CD4-positive, alpha-beta T cell (primary cell): ENCODE results near the gene CFAP100. TPM values are rescaled to one million over a fixed set of nuclear protein-coding genes. Genes with fewer than 3 reads are reported as not detected.
A peak's percentile ranks its signal among the peaks of the same experiment; 100 is the strongest.

ENCODE experiments used
- ATAC-seq: fragments of 200-7000 bp; cut with Tn5 transposase; one replicate; pipeline ENCODE4 v1.10.0; 2022; ENCODE audit warnings: mild to moderate bottlenecking; ENCODE audit not compliant: poor library complexity
- CTCF ChIA-PET: fragments of 350-600 bp; sonication (Branson Sonifier 250); formaldehyde crosslinking; loops from one replicate; lab custom pipeline; 2021; ENCODE audit warnings: antibody characterized with exemption, inconsistent platforms; lab: Charles Lee
- POLR2A ChIA-PET: fragments of 350-600 bp; sonication (Branson Sonifier 250); formaldehyde crosslinking; loops from one replicate; lab custom pipeline; 2021; ENCODE audit warnings: antibody characterized with exemption, inconsistent platforms; lab: Charles Lee
- DNase-seq, 14 experiments: peaks; one replicate each; pipeline ENCODE4 v3.0.0-alpha.2; 2013 to 2020; ENCODE audit warnings: mixed read lengths in 2 of 14
- H3K27ac ChIP-seq, 2 donors: one replicate each; pipeline versions ENCODE4 v1.5.1 to v1.7.0; 2013; ENCODE audit warnings: low read length in 2 of 2, low read depth in 1 of 2, mild to moderate bottlenecking in 1 of 2
- H3K27me3 ChIP-seq, 2 experiments: 1 replicate in 1 of 2; 2 replicates in 1 of 2; pipeline versions ENCODE4 v1.6.1 to v1.7.0; 2013; ENCODE audit warnings: low read length in 2 of 2, control low read depth in 1 of 2, mild to moderate bottlenecking in 1 of 2, moderate library complexity in 1 of 2; ENCODE audit not compliant: insufficient read depth in 2 of 2, control insufficient read depth in 1 of 2
- H3K36me3 ChIP-seq: one replicate; pipeline ENCODE4 v1.6.1; 2013; ENCODE audit warnings: low read length, control low read depth; ENCODE audit not compliant: insufficient read depth
- H3K4me1 ChIP-seq: one replicate; pipeline ENCODE4 v1.6.1; 2013; ENCODE audit warnings: low read length, control low read depth; ENCODE audit not compliant: insufficient read depth
- H3K4me3 ChIP-seq: one replicate; pipeline ENCODE4 v1.5.1; 2013; ENCODE audit warnings: mild to moderate bottlenecking, low read length, moderate library complexity
- H3K9me3 ChIP-seq, 2 experiments: 1 replicate in 1 of 2; 2 replicates in 1 of 2; pipeline versions ENCODE4 v1.6.1 to v1.7.0; 2013; ENCODE audit warnings: low read length in 2 of 2, mild to moderate bottlenecking in 2 of 2, control low read depth in 1 of 2, moderate library complexity in 1 of 2; ENCODE audit not compliant: control insufficient read depth in 1 of 2, insufficient read depth in 1 of 2
- H3K27ac Mint-ChIP-seq: one replicate; pipeline ENCODE4 v1.8.0; 2020; ENCODE audit warnings: mixed read lengths
- H3K27me3 Mint-ChIP-seq: one replicate; pipeline ENCODE4 v1.8.0; 2021; ENCODE audit warnings: mixed read lengths
- H3K36me3 Mint-ChIP-seq: one replicate; pipeline ENCODE4 v1.8.0; 2021; ENCODE audit warnings: low read depth, mixed read lengths
- H3K4me1 Mint-ChIP-seq: one replicate; pipeline ENCODE4 v1.8.0; 2021; ENCODE audit warnings: low read depth, mixed read lengths
- H3K4me3 Mint-ChIP-seq: one replicate; pipeline ENCODE4 v1.8.0; 2020; ENCODE audit warnings: mild to moderate bottlenecking, mixed read lengths
- H3K9me3 Mint-ChIP-seq: one replicate; pipeline ENCODE4 v1.8.0; 2020; ENCODE audit warnings: mixed read lengths
- intact Hi-C, 2 experiments: fragments of 100-400 bp; cut with DNase I in 1 of 2; cut with micrococcal nuclease in 1 of 2; formaldehyde crosslinking; loops; one replicate each; pipeline versions ENCODE4 v1.15.1 to v1.9.0; 2023 to 2025; cut with DNase I, micrococcal nuclease
- total RNA-seq, 174 experiments: library from RNA in 2 of 174; stranded (reverse) in 2 of 174; gene quantifications; one replicate each; pipeline ENCODE4 v1.2.3 and lab custom pipeline; 2021 to 2026
- TF ChIP-seq, protein P1 (sequence below): fragments of 200-600 bp; IDR thresholded peaks from one replicate; pipeline ENCODE4 v1.8.0; 2022; ENCODE audit warnings: antibody characterized with exemption, mild to moderate bottlenecking

The CFAP100 gene
- total RNA-seq, 2 experiments from 2014 or later, result not detected

DNA sequence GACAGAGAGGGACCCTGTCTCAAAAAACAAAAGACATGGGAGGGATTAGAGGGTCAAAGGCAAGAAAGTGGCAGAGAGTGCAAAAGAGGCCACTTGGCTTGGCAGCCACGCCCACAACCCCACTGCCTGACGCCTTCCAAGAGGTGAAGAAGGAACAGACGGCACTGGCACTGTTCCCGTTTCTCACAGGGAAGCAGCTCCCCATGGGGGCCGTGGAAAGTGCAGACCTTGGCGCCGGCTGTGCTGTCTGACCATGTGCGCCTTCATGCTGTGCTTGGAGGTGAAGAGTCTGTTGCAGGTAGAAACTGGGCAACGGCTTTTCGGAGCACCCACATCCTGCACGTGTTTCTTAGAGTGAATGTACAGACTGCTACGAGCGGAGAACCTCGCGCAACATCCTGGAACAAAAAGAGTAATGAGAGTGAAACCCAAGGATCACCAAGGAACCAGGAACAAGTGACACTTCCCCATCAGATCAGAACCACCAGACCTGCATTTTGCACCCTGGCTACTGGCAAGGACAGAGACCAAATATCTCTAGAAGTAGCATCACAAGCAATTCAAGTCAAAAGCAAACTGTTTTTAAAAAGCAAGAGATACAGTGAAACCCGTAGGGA, 71.3 kb downstream of the CFAP100 start:
- peak in 1 of 14 experiments; percentile 24 for DNase-seq
- Histone ChIP-seq H3K4me1 (peaks cover 31% of the 10 kb centered on the region), H3K9me3 (no peaks in the 10 kb centered on the region), H3K4me3 (no peak overlapping the region), H3K27ac (no peak overlapping the region), H3K27me3 (no peaks in the 10 kb centered on the region), H3K36me3 (peaks cover 97% of the 10 kb centered on the region)
- intact Hi-C loops, result no loop called here
- CTCF ChIA-PET, result interaction anchor here (2.2 kb wide), 1 partner anchor 9 kb away, joined by 4 read pairs; no protein-coding TSS in a partner anchor
- H3K4me1 Mint-ChIP-seq, result peaks cover 42% of the 10 kb centered on the region
- no peak overlapping the region for H3K4me3 Mint-ChIP-seq
- TF ChIP-seq, protein P1, sequence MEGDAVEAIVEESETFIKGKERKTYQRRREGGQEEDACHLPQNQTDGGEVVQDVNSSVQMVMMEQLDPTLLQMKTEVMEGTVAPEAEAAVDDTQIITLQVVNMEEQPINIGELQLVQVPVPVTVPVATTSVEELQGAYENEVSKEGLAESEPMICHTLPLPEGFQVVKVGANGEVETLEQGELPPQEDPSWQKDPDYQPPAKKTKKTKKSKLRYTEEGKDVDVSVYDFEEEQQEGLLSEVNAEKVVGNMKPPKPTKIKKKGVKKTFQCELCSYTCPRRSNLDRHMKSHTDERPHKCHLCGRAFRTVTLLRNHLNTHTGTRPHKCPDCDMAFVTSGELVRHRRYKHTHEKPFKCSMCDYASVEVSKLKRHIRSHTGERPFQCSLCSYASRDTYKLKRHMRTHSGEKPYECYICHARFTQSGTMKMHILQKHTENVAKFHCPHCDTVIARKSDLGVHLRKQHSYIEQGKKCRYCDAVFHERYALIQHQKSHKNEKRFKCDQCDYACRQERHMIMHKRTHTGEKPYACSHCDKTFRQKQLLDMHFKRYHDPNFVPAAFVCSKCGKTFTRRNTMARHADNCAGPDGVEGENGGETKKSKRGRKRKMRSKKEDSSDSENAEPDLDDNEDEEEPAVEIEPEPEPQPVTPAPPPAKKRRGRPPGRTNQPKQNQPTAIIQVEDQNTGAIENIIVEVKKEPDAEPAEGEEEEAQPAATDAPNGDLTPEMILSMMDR, result no peak
- ATAC-seq, result no peak
- H3K27ac Mint-ChIP-seq, result no peak overlapping the region
- H3K9me3 Mint-ChIP-seq, result no peaks in the 10 kb centered on the region
- POLR2A ChIA-PET, result no interaction called here
- no peaks in the 10 kb centered on the region for H3K27me3 Mint-ChIP-seq
- H3K36me3 Mint-ChIP-seq, result peaks cover 95% of the 10 kb centered on the region

GRCh38 chr3:126466886-126467610, 72.3 kb downstream of the CFAP100 start:
- peaks cover 34% of the 10 kb centered on the region for H3K4me1 ChIP-seq
- Mint-ChIP-seq H3K27ac (no peak overlapping the region), H3K36me3 (peaks cover 94% of the 10 kb centered on the region), H3K4me1 (peaks cover 49% of the 10 kb centered on the region), H3K9me3 (no peaks in the 10 kb centered on the region), H3K27me3 (no peaks in the 10 kb centered on the region), H3K4me3 (no peak overlapping the region)
- ATAC-seq, result no peak
- intact Hi-C loops, result no loop called here
- no peaks in the 10 kb centered on the region for H3K9me3 ChIP-seq
- CTCF ChIA-PET, result interaction anchor here (2.2 kb wide), 1 partner anchor 8 kb away, joined by 4 read pairs; no protein-coding TSS in a partner anchor
- H3K36me3 ChIP-seq, result peaks cover 94% of the 10 kb centered on the region
- peak in 1 of 14 experiments; percentile 24 for DNase-seq
- H3K27me3 ChIP-seq, result no peaks in the 10 kb centered on the region
- POLR2A ChIA-PET, result no interaction called here
- no peak overlapping the region for H3K4me3 ChIP-seq
- H3K27ac ChIP-seq, result no peak overlapping the region
- TF ChIP-seq, protein P1, result no peak

- no peak overlapping the region for H3K4me3 Mint-ChIP-seq
- Histone ChIP-seq H3K27ac (no peak overlapping the region), H3K36me3 (peaks cover 91% of the 10 kb centered on the region), H3K27me3 (no peaks in the 10 kb centered on the region), H3K4me1 (peaks cover 40% of the 10 kb centered on the region), H3K9me3 (no peaks in the 10 kb centered on the region), H3K4me3 (no peak overlapping the region)
- no peaks in the 10 kb centered on the region for H3K9me3 Mint-ChIP-seq
- H3K27me3 Mint-ChIP-seq, result no peaks in the 10 kb centered on the region
- CTCF ChIA-PET, result no interaction called here
- TF ChIP-seq, protein P1, result no peak
- H3K4me1 Mint-ChIP-seq, result peaks cover 54% of the 10 kb centered on the region
- H3K27ac Mint-ChIP-seq, result no peak overlapping the region
- POLR2A ChIA-PET, result no interaction called here
- ATAC-seq (no peak), DNase-seq (peak in 1 of 14 experiments; percentile 10)
- H3K36me3 Mint-ChIP-seq, result peaks cover 94% of the 10 kb centered on the region
- intact Hi-C loops, result no loop called here
Measured at GRCh38 chr3:126467611-126467955, 72.9 kb downstream of the CFAP100 start.
